Smooth muscle cell of the pulmonary artery (primary cell): ENCODE measurements around the gene DNAJB11. TPM values are rescaled to one million over a fixed set of nuclear protein-coding genes. Genes with fewer than 3 reads are reported as not detected.

Source experiments
- total RNA-seq: library from RNA; depleted of rRNA; stranded (reverse); fragments of >200 nt; gene quantifications from 2 replicates; pipeline ENCODE4 v1.2.3, GENCODE V29; 2014

Gene DNAJB11
- 56.6 and 59.0 TPM in 2 replicates for total RNA-seq

GRCh38 chr3:186570096-186570940 lies at the start of gene DNAJB11:
Gene DNAJB11, plus strand, starts transcription at chr3:186570720. Its CDS starts 178 bp downstream, at chr3:186570898.

GRCh38 chr3:186544281-186544680 lies 26.2 kb upstream of the DNAJB11 start, which contains the start of gene CRYGS:
Gene CRYGS, minus strand, starts transcription at chr3:186544380. Its CDS starts 54 bp downstream, at chr3:186544326.

GRCh38 chr3:186567072-186567921 lies 3.2 kb upstream of the DNAJB11 start, which contains the start of gene TBCCD1:
Gene TBCCD1, minus strand, starts transcription at chr3:186567339. Its CDS starts 3,010 bp downstream, at chr3:186564329.

GRCh38 chr3:186612721-186613636 lies 42.5 kb downstream of the DNAJB11 start, which contains the start of gene AHSG:
Gene AHSG, plus strand, starts transcription at chr3:186613060. Its CDS starts 82 bp downstream, at chr3:186613142.

Other genes starting within 250 kb of the DNAJB11 start
- gene DGKG, start 208.5 kb upstream of the DNAJB11 start, total RNA-seq: 1.2 and 4.0 TPM in 2 replicates
- gene CRYGS, start 26.3 kb upstream of the DNAJB11 start, total RNA-seq: 0.89 and 1.1 TPM in 2 replicates
- gene TBCCD1, start 3.4 kb upstream of the DNAJB11 start, total RNA-seq: 14.0 and 15.2 TPM in 2 replicates
- not detected in 2 replicates for gene AHSG, start 42.3 kb downstream of the DNAJB11 start, total RNA-seq
- not detected in 2 replicates for gene FETUB, start 69.7 kb downstream of the DNAJB11 start, total RNA-seq
- not detected in 2 replicates for gene HRG, start 95.3 kb downstream of the DNAJB11 start, total RNA-seq
- gene KNG1, start 146.6 kb downstream of the DNAJB11 start, total RNA-seq: not detected in 2 replicates
- 670 and 759 TPM in 2 replicates for gene EIF4A2, start 212.9 kb downstream of the DNAJB11 start, total RNA-seq
- 11.1 and 12.6 TPM in 2 replicates for gene RFC4, start 235.8 kb downstream of the DNAJB11 start, total RNA-seq